ENCODE measurements around the gene THOC3. TPM values are rescaled to one million over a fixed set of nuclear protein-coding genes. Genes with fewer than 3 reads are reported as not detected.
"Not testable (repeated sequence)": the region's sequence is repeated elsewhere in the genome, so short reads cannot be mapped to it uniquely, and the experiment has no call there.

The THOC3 gene
- total RNA-seq, 2 experiments from 2014 or later, result 58.0 to 74.9 TPM

DNA sequence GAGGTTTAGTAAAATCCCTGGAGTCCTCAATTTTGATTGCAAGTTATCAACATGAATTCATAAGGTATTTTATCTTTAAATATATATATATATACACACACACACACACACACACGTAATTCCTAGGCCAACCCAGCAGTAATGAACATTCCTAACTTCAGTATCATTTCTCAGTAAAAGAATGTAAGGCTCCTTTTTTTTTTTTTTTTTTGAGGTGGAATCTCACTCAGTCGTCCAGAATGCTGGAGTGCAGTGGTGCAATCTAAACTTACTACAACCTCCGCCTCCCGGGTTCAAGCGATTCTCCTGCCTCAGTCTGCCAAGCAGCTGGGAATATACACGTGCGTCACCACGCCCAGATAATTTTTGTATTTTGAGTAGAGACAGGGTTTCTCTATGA is 5.8 kb downstream of the THOC3 start:
- H3K36me3 ChIP-seq (ENCODE audit: insufficient read depth, low read length); H2AFZ ChIP-seq (ENCODE audit: low read length); H3K79me2 ChIP-seq (ENCODE audit: insufficient read depth, low read depth, low read length); CTCF ChIA-PET (ENCODE audit: unreplicated experiment); intact Hi-C loops (cut with micrococcal nuclease; ENCODE audit: unreplicated experiment); H3K4me2 ChIP-seq (ENCODE audit: low read length); H4K20me1 ChIP-seq (ENCODE audit: insufficient read depth, low read length); H3K4me3 ChIP-seq (ENCODE audit: low read depth, low read length, poor library complexity, severe bottlenecking); H3K9me3 ChIP-seq (ENCODE audit: low read length); H3K9me2 ChIP-seq (ENCODE audit: insufficient read depth, low read length); POLR2A ChIA-PET; H3K4me1 ChIP-seq (ENCODE audit: insufficient read depth, low read length, poor library complexity, severe bottlenecking); BruUV-seq (replicated peaks); H3K27ac ChIP-seq (ENCODE audit: low read depth, low read length, poor library complexity, severe bottlenecking); DNase-seq (ENCODE audit: low spot score): not testable (repeated sequence)

DNA sequence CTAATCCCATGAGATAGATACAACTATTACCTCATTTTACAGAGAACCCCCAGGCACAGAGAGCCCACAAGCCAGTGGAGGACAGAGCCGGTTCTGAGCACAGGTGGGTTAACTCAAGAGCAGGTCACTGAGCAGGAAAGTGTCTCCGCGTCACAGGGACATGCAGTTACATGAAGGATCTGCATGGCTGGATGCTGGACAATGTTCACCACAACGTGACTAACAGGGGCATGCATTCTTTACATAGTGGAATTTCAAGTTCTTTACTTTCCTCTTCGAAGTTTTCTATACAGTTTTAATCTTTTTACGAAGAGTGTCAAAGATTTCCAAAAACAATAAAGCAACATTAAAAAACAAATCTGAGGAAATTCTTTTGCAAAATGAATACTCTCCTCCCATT is 7.9 kb downstream of the THOC3 start:
- H3K4me2 ChIP-seq (ENCODE audit: low read length); H4K20me1 ChIP-seq (ENCODE audit: insufficient read depth, low read length); H3K9me2 ChIP-seq (ENCODE audit: insufficient read depth, low read length); H3K4me3 ChIP-seq (ENCODE audit: low read depth, low read length, poor library complexity, severe bottlenecking); BruUV-seq (replicated peaks); intact Hi-C loops (cut with micrococcal nuclease; ENCODE audit: unreplicated experiment); H3K79me2 ChIP-seq (ENCODE audit: insufficient read depth, low read depth, low read length); POLR2A ChIA-PET; H3K27ac ChIP-seq (ENCODE audit: low read depth, low read length, poor library complexity, severe bottlenecking); H2AFZ ChIP-seq (ENCODE audit: low read length); DNase-seq (ENCODE audit: low spot score); H3K4me1 ChIP-seq (ENCODE audit: insufficient read depth, low read length, poor library complexity, severe bottlenecking); CTCF ChIA-PET (ENCODE audit: unreplicated experiment); H3K36me3 ChIP-seq (ENCODE audit: insufficient read depth, low read length); H3K9me3 ChIP-seq (ENCODE audit: low read length): not testable (repeated sequence)

DNA sequence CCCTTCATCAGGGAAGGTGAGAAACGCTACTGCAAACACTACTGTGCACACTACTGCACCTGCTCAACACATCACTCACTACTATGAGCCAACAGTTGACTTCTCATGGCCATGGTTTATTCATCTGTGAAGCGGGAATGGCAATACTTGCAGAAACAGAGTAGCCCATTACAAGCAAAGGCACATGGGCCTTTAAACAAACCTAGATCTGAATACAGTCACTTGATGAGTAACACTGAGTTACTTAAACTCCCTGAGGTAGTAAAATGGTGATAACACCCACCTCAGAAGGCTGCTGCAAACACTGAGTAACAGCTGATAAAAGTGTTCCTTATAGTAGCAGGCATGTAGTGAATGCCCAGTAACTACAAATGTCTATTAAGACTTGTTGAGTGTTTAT is 9.6 kb downstream of the THOC3 start:
- H3K4me1 ChIP-seq (ENCODE audit: insufficient read depth, low read length, poor library complexity, severe bottlenecking); H3K9me2 ChIP-seq (ENCODE audit: insufficient read depth, low read length); H4K20me1 ChIP-seq (ENCODE audit: insufficient read depth, low read length); H3K27ac ChIP-seq (ENCODE audit: low read depth, low read length, poor library complexity, severe bottlenecking); intact Hi-C loops (cut with micrococcal nuclease; ENCODE audit: unreplicated experiment); DNase-seq (ENCODE audit: low spot score); BruUV-seq (replicated peaks); POLR2A ChIA-PET; H3K36me3 ChIP-seq (ENCODE audit: insufficient read depth, low read length); H3K4me3 ChIP-seq (ENCODE audit: low read depth, low read length, poor library complexity, severe bottlenecking); H3K9me3 ChIP-seq (ENCODE audit: low read length); H2AFZ ChIP-seq (ENCODE audit: low read length); CTCF ChIA-PET (ENCODE audit: unreplicated experiment); H3K79me2 ChIP-seq (ENCODE audit: insufficient read depth, low read depth, low read length); H3K4me2 ChIP-seq (ENCODE audit: low read length): not testable (repeated sequence)

DNA sequence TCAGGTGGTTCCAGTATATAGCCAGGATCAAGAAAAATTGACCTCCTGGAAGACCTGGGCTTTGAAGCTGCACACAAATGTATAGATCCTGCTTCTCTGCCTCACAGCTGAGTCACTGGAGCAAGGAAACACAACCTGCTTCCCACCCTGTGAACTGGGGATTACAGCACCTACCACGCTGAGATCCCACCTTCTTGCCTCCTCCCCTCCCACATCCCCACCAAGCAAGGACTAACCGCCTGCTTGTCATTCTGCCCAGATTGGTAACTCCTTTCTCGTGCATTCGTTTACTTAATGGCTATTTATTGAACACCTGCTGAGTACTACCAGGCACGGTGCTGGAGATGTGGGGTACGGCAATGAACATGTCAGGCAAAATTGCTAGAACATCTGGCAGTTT is 14.0 kb downstream of the THOC3 start:
- H3K9me2 ChIP-seq (ENCODE audit: insufficient read depth, low read length); H2AFZ ChIP-seq (ENCODE audit: low read length); H3K79me2 ChIP-seq (ENCODE audit: insufficient read depth, low read depth, low read length); H3K4me1 ChIP-seq (ENCODE audit: insufficient read depth, low read length, poor library complexity, severe bottlenecking); CTCF ChIA-PET (ENCODE audit: unreplicated experiment); H3K27ac ChIP-seq (ENCODE audit: low read depth, low read length, poor library complexity, severe bottlenecking); H4K20me1 ChIP-seq (ENCODE audit: insufficient read depth, low read length); H3K4me2 ChIP-seq (ENCODE audit: low read length); DNase-seq (ENCODE audit: low spot score); H3K4me3 ChIP-seq (ENCODE audit: low read depth, low read length, poor library complexity, severe bottlenecking); H3K36me3 ChIP-seq (ENCODE audit: insufficient read depth, low read length); BruUV-seq (replicated peaks); POLR2A ChIA-PET; intact Hi-C loops (cut with micrococcal nuclease; ENCODE audit: unreplicated experiment); H3K9me3 ChIP-seq (ENCODE audit: low read length): not testable (repeated sequence)

GRCh38 chr5:175952810-175953209 is 15.3 kb downstream of the THOC3 start:
- intact Hi-C loops (cut with micrococcal nuclease; ENCODE audit: unreplicated experiment); H3K9me2 ChIP-seq (ENCODE audit: insufficient read depth, low read length); BruUV-seq (replicated peaks); H3K4me2 ChIP-seq (ENCODE audit: low read length); H4K20me1 ChIP-seq (ENCODE audit: insufficient read depth, low read length); H3K4me3 ChIP-seq (ENCODE audit: low read depth, low read length, poor library complexity, severe bottlenecking); H2AFZ ChIP-seq (ENCODE audit: low read length); H3K27ac ChIP-seq (ENCODE audit: low read depth, low read length, poor library complexity, severe bottlenecking); DNase-seq (ENCODE audit: low spot score); H3K36me3 ChIP-seq (ENCODE audit: insufficient read depth, low read length); H3K9me3 ChIP-seq (ENCODE audit: low read length); POLR2A ChIA-PET; H3K79me2 ChIP-seq (ENCODE audit: insufficient read depth, low read depth, low read length); H3K4me1 ChIP-seq (ENCODE audit: insufficient read depth, low read length, poor library complexity, severe bottlenecking); CTCF ChIA-PET (ENCODE audit: unreplicated experiment): not testable (repeated sequence)

GRCh38 chr5:175951339-175951969 is 16.7 kb downstream of the THOC3 start:
- H3K9me3 ChIP-seq (ENCODE audit: low read length); POLR2A ChIA-PET; BruUV-seq (replicated peaks); H2AFZ ChIP-seq (ENCODE audit: low read length); H3K36me3 ChIP-seq (ENCODE audit: insufficient read depth, low read length); H3K4me2 ChIP-seq (ENCODE audit: low read length); H3K79me2 ChIP-seq (ENCODE audit: insufficient read depth, low read depth, low read length); H3K9me2 ChIP-seq (ENCODE audit: insufficient read depth, low read length); H3K27ac ChIP-seq (ENCODE audit: low read depth, low read length, poor library complexity, severe bottlenecking); CTCF ChIA-PET (ENCODE audit: unreplicated experiment); DNase-seq (ENCODE audit: low spot score); H3K4me1 ChIP-seq (ENCODE audit: insufficient read depth, low read length, poor library complexity, severe bottlenecking); H3K4me3 ChIP-seq (ENCODE audit: low read depth, low read length, poor library complexity, severe bottlenecking); H4K20me1 ChIP-seq (ENCODE audit: insufficient read depth, low read length); intact Hi-C loops (cut with micrococcal nuclease; ENCODE audit: unreplicated experiment): not testable (repeated sequence)
